NCI-H187 (cell line): ENCODE results near the gene IL22.

Experiments used
- DNase-seq, 2 experiments: peaks; one replicate each; lab custom pipeline; 2025; lab: John Stamatoyannopoulos, UW

The IL22 gene

DNA sequence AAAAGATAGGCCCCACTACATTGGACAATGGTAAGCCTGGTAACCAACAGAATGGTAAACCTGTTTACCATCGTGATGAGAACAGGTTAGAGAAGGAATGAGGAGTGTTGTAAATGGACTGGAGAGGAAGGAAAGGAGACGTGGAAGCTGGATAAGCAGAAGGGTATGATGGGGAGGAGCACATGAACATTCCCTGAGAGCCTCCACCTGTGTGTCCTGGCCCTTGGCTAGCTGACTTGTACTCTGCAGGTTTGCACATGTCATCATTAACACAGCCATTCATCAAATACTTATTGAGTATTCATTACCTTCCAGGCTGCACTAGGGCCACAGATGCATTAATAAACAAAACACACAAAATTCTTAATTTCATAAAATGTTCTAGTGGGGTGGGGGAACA lies 23.4 kb downstream of the IL22 start:
- no peak for DNase-seq

GRCh38 chr12:68227356-68227755 lies 26.0 kb downstream of the IL22 start:
- DNase-seq: no peak

- no peak for DNase-seq
Measured at GRCh38 chr12:68225576-68226476, 27.6 kb downstream of the IL22 start, which contains the start of gene IL26. IL26 (minus strand) TSS chr12:68225810; CDS start chr12:68225756, 54 bp downstream.

- no peak for DNase-seq
Measured at GRCh38 chr12:68224613-68225285, 28.7 kb downstream of the IL22 start.

GRCh38 chr12:68223067-68223747 lies 30.2 kb downstream of the IL22 start:
- peak; percentile 75 to 80 for DNase-seq

- DNase-seq: no peak
Measured at GRCh38 chr12:68222326-68222725, 31.1 kb downstream of the IL22 start.

DNA sequence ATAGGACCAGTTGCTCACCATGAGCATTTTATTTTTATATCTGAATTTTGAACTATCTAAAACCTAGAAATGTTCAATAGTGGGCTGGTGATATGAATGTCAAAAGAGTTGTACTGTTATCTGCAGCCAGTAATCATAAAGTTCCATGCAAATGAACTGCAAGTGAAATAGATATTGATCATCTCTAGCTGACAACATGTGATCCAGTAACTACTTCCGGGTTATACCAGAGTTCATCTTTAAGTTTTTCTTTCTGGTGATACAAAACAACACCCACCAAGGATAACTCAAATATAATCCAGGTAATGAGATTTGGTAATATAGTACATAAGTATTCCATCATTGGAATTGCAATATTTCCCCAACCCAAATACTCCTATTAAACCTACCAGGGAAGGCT lies 31.9 kb downstream of the IL22 start:
- DNase-seq: no peak

- DNase-seq: peak in 1 of 2 experiments; percentile 46
Measured at GRCh38 chr12:68210875-68211274, 42.5 kb downstream of the IL22 start.

GRCh38 chr12:68209048-68209728 lies 44.2 kb downstream of the IL22 start:
- DNase-seq: peak; percentile 71 to 74

DNA sequence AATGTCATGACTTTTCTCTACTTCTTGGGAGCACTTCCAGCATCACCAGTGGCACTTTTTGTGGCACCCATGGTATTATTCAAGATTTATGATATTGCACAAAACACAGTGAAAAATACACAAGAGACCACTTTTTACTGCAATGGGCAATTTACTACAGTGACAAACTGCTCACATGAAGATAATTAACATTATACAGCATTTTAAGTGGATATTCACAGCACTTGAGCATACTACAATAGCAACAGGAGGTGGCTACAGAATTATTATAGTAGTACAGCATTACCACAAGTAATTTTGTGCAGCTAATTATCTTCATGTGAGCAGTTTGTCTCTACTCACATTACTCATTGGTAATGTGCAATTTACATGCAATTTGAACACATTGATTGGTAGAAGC lies 46.1 kb downstream of the IL22 start:
- DNase-seq: peak in 1 of 2 experiments; percentile 67

GRCh38 chr12:68206446-68206845 lies 47.0 kb downstream of the IL22 start:
- peak in 1 of 2 experiments; percentile 59 for DNase-seq

DNA sequence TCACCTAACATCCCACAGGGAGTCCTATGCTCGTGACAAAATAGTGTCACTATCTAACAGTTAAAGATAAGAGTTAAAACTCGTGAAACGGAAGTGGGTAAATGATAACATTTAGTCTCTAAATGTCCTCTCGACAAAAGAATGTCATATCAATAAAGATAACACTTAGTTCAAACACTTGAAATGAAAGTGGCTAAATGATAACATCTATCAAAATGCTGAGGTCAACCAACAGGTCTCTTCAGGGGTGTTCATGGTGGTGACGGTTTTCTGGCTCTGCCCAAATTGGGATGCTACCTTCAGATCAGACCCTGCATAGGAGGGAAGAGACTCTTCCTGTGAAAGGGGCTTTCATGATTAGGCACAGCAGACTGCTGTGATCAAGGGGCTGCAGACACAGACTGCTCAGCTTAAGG lies 49.9 kb downstream of the IL22 start:
- no peak for DNase-seq

GRCh38 chr12:68200854-68201253 lies 52.5 kb downstream of the IL22 start:
- no peak for DNase-seq

DNA sequence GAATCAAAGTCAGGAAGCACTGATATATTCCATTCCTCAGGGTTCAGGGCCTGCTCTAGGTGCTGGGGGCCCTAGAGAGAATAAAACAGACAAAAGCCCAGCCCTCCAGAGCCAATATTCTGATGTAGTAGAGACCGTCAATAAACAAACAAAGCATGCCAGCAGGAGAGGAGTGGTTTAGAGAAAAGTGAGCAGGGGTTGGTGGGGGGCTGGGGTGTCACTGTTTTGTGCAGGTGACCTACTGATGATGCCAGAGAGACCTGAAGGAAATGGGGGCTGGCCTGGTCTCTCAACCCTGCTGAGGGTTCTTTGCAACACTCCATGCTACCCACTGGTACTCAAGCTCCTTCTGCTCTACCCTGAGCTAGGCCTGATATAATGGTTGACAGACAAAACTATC lies 54.3 kb downstream of the IL22 start:
- DNase-seq: no peak

DNA sequence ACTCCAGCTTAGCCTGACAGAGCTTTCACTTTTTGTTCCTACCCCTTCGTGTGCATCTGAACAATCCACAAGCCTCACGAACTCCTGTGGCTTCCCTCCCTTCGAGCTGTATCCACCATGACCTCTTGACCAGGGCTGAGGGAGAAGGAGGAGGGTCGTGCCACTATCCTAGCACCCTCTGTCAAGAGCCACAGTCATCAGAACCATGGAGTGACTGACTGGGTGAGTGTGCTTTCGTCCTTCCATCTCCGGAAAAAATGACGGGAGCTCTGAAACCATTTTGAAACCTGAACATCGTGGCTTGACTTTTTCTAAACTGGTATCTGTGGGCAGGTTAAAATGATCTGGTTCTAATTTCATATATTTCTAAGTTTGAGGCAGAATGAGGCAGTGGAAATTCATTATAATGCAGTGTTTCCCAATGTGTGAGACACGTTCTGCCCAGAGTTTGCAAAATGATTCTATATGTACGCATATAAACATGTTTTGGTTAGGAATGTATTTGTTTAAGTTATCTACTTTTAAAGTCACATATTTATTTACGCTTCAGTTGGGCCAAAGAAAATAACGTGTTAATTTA lies 54.8 kb downstream of the IL22 start:
- no peak for DNase-seq
